ENCODE data around the gene CCDC92.

Gene CCDC92

GRCh38 chr12:123886931-123887582 lies 85.6 kb downstream of the CCDC92 start:
- DNase-seq, result no peak

GRCh38 chr12:123886258-123886657 lies 86.4 kb downstream of the CCDC92 start:
- no peak for DNase-seq
